Measurements from ENCODE around the gene RRBP1.
"Not testable (repeated sequence)": the region's sequence is repeated elsewhere in the genome, so short reads cannot be mapped to it uniquely, and the experiment has no call there.

RRBP1 gene

GRCh38 chr20:17708675-17709360, 26.8 kb upstream of the RRBP1 start:
- DNase-seq (ENCODE audit: low read depth in 2 of 2, low spot score in 1 of 2): no peak

GRCh38 chr20:17707951-17708350, 25.9 kb upstream of the RRBP1 start:
- DNase-seq (ENCODE audit: low read depth in 2 of 2, low spot score in 1 of 2): not testable (repeated sequence)

GRCh38 chr20:17706632-17707031, 24.6 kb upstream of the RRBP1 start:
- DNase-seq (ENCODE audit: low read depth in 2 of 2, low spot score in 1 of 2): no peak

GRCh38 chr20:17705916-17706315, 23.9 kb upstream of the RRBP1 start:
- no peak for DNase-seq (ENCODE audit: low read depth in 2 of 2, low spot score in 1 of 2)

DNA sequence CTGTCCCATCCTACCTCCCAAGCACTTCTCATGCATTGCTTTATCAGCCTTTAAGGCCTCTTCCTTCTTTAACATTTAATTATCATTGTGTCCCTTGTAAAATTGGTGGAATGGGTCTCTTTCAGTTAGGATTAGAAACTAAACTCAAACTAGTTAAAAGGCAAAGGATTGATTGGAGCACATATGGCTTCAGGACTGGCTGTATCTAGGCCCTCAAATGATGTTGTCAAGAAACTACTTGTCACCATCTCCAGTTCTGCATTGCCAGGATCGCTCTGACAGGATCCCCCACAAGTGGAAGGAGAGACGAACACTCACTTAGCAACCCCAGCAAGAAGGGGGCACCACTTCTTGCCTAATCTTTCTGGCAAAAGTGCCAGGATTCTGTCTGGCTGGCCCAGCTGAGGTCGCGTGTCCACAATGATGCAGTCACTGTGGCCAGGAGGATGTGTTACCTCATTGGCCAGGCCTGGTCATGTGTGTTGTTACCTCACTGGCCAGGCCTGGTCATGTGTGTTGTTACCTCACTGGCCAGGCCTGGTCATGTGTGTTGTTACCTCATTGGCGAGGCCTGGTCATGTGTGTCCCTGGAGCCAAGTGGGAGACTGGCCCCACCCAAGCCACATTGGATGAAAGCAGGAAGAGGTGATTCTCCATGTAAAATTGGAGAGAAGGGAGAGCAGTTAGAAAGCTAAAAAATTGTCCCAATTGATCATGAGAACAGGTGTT, 22.7 kb upstream of the RRBP1 start:
- no peak for DNase-seq (ENCODE audit: low read depth in 2 of 2, low spot score in 1 of 2)

GRCh38 chr20:17701826-17702225, 19.8 kb upstream of the RRBP1 start:
- DNase-seq (ENCODE audit: low read depth in 2 of 2, low spot score in 1 of 2): no peak

DNA sequence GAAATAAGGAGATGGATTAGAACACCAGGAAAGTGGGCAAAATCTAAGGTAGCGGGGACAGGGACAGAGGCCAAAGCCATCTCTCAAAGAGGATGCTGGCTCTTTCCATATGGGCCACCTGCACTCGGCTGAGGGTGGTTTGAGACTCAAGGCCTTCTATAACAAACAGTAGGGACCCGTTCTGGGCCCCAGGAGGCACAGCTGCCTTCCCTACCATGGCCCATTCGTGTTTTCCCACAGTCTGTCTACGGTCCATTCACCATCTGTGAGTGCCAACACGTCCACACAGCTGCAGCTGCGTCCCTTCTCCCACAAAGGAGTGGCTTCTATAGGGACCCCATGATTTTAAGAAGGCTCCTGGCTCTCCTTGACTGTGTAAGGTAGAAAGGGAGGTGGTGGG, 18.6 kb upstream of the RRBP1 start:
- no peak for DNase-seq (ENCODE audit: low read depth in 2 of 2, low spot score in 1 of 2)

- no peak for DNase-seq (ENCODE audit: low read depth in 2 of 2, low spot score in 1 of 2)
These were observed 17.9 kb upstream of the RRBP1 start, which contains the start of gene BANF2 for GRCh38 chr20:17699931-17700351. Gene BANF2 (plus strand): TSS chr20:17699966. CDS start chr20:17725026, 25,060 bp downstream.

DNA sequence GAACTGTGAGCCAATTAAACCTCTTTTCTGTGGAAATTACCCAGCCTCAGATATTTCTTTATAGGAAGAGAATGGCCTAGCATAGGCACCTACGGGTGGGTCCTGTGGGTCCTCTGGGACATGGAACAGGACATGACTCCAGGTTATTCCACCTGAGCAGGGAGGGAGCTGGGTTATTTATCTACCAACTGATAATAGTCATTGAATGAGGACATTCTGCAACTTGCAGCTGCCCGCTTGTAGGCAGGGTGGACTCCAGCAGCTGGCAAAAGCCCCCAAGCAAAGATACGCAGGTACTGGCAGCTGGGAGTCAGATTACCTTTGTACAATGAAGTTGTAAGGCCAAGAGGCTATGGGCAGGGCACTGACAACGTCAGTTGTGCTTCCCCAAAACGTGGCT, 16.3 kb upstream of the RRBP1 start:
- no peak for DNase-seq (ENCODE audit: low read depth in 2 of 2, low spot score in 1 of 2)

GRCh38 chr20:17697171-17697570, 15.1 kb upstream of the RRBP1 start:
- DNase-seq (ENCODE audit: low read depth in 2 of 2, low spot score in 1 of 2): no peak

GRCh38 chr20:17696287-17696686, 14.2 kb upstream of the RRBP1 start:
- no peak for DNase-seq (ENCODE audit: low read depth in 2 of 2, low spot score in 1 of 2)

DNA sequence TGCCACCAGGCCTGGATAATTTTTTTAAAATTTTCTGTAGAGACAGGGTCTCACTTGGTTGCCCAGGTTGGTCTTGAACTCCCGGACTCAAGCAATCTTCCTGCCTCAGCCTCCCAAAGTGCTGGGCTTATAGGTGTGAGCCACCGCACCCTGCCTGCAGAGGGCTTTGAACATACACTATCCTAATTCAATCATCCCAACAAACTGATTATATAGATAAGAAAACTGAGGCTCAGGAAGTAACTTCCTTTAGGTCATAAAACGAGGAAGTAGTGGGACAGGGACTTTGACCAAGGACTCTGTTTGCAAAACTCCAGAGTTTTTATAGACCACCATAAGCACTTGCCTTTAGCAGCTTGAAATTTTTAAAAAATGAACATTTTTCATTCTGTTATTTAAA, 12.7 kb upstream of the RRBP1 start:
- DNase-seq (ENCODE audit: low read depth in 2 of 2, low spot score in 1 of 2): no peak

DNA sequence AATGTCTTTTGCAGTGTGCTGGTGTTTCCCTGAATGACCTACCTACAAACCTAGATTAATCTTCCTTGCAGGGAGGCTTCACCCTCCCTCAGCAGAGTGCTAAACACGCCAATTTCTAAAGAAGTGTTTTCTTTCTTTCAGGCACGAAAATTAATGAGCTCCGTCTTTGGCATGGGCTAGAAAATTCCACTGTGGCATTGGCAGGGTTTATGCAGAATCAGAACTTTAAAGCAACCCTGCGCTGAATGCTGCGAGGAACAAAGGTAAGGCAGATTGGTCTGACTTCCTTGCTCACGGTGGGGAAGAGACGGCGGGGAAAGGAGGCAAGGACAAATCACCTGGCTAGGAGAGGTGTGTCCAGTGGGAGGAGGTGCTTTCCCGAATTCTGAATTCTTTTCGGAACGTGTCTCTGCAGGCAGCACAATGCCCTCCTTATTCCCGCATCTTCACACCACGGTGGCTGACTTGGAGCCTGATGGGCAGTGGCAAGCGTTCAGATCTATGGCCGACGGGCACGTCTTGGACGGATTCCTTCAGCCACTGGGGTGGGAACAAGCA, 11.5 kb upstream of the RRBP1 start:
- DNase-seq (ENCODE audit: low read depth in 2 of 2, low spot score in 1 of 2): no peak

- no peak for DNase-seq (ENCODE audit: low read depth in 2 of 2, low spot score in 1 of 2)
These were observed 9.7 kb upstream of the RRBP1 start for GRCh38 chr20:17691758-17692157.

GRCh38 chr20:17690144-17690543, 8.1 kb upstream of the RRBP1 start:
- DNase-seq (ENCODE audit: low read depth in 2 of 2, low spot score in 1 of 2): no peak

- no peak for DNase-seq (ENCODE audit: low read depth in 2 of 2, low spot score in 1 of 2)
These were observed 6.9 kb upstream of the RRBP1 start for GRCh38 chr20:17688965-17689364.

DNA sequence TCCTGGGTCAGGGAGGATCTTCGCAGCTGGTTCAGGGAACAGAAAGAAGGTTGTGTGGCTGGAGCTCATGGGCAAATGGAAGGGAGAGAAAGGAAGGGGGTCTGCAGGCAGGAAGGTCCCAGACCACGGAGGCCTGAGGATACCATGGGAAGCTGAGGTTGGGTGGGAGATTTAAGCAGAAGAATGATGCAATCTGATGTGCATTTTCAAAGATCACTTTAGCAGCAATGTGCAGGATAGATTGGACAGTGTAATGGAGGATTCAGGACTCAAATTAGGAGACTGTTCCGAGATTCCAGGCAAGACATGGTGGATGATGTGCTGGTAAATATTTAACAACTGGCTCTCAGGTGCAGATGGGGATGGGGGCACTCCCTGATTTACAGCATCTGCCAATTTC, 5.8 kb upstream of the RRBP1 start:
- no peak for DNase-seq (ENCODE audit: low read depth in 2 of 2, low spot score in 1 of 2)

- no peak for DNase-seq (ENCODE audit: low read depth in 2 of 2, low spot score in 1 of 2)
These were observed 3.1 kb upstream of the RRBP1 start for GRCh38 chr20:17685168-17685567.

DNA sequence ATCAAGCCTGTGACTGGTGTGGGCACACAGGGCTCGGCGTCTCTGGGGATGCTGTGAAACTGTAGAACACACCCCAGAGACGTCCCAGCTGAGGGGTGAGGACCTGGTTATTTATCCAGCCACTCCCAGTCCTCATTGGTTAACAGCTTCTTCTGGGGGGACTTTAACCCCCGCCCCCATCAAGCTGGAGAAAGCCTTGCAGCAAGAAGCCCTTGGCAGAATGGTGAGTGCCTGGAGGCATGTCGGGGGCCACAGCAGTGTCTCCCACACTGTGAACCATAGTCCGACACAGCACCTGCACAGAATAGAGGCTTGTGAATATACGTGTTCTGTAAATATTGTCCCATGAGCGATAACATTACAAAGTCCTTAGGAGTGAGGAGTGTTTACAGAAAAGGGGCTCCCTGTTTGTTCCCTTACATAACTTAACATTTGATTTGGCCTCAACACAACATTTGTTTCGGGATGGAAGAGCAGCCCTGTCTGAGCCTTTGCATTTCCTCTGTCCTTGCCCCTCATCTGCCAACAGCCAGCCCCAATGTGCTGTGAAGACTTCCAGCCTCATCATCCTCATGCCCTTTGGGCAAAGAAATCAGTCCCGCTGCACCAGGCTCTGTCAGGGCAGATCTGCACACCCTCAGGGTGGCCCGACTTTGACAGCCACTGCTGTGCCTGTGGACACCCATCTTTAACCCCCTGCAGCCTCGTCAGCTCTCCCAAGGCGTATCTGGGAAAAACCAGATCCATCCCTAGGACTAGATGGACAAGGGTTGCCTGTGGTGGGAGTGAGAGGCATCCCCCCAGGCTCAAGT, 2.2 kb upstream of the RRBP1 start:
- DNase-seq (ENCODE audit: low read depth in 2 of 2, low spot score in 1 of 2): no peak

GRCh38 chr20:17683218-17684076, 1.4 kb upstream of the RRBP1 start:
- DNase-seq (ENCODE audit: low read depth in 2 of 2, low spot score in 1 of 2): no peak

- DNase-seq (ENCODE audit: low read depth in 2 of 2, low spot score in 1 of 2): no peak
These were observed 802 bp upstream of the RRBP1 start for GRCh38 chr20:17682889-17683198.

All from stimulated activated CD8-positive, alpha-beta memory T cell treated with anti-CD3 and anti-CD28 coated beads, Interleukin-4, amount 100 ng/mL, for 4 hours (primary cell).